ENCODE results near the gene FRMD6.

DNA sequence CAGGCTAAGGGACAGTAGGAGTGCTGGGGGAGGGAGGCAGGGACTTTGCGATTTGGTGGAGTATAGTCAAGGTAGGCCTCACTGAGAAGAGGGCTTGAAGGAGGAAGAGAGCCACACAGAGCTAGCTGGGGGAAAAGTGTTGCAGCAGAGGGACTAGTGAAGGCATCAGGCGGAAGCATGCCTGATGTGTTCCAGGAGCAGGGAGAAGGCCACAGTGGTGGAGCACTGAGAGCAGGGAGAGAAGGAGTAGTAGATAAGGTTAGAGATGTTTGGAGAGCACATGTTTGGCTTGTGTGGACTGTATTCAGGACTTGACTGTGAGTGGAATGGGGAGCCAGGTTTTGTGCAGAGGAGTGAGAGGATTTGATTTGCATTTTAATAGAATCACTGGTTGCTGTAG, 9.0 kb downstream of the FRMD6 start:
- TF ChIP-seq POLR2A (IDR thresholded peaks at IDR 0.05; ENCODE audit: low read length) (no peak), GATA1 (IDR thresholded peaks at IDR 0.05; ENCODE audit: low read depth, low read length) (no peak)

Measured in erythroblast (primary cell).